HepG2 (cell line): Measurements from ENCODE around the gene FKBP5. TPM values are rescaled to one million over a fixed set of nuclear protein-coding genes. Genes with fewer than 3 reads are reported as not detected.
A peak's percentile ranks its signal among the peaks of the same experiment; 100 is the strongest.

Experiments
- HNRNPUL1 ChIP-seq: fragments of 200-400 bp; formaldehyde crosslinking; IDR thresholded peaks from 2 replicates; pipeline ENCODE4 v1.6.1; 2017; ENCODE audit warnings: low read depth, mild to moderate bottlenecking, low read length, moderate library complexity
- LCORL ChIP-seq, 2 experiments: fragments of 450-650 bp in 1 of 2; sonication (generic) in 1 of 2; formaldehyde crosslinking in 1 of 2; IDR thresholded peaks; 2 replicates each; pipeline versions ENCODE4 v1.5.0 to v1.6.1; 2017 to 2020; ENCODE audit warnings: antibody characterized with exemption in 1 of 2, missing genetic modification reagents in 1 of 2
- STAG1 ChIP-seq: sonication (generic); formaldehyde crosslinking; IDR thresholded peaks from 2 replicates; pipeline ENCODE4 v1.4.0; 2020; ENCODE audit warnings: missing genetic modification reagents
- ZNF337 ChIP-seq: sonication (generic); formaldehyde crosslinking; IDR thresholded peaks from 2 replicates; pipeline ENCODE4 v1.5.1; 2020; ENCODE audit warnings: missing genetic modification reagents, low read depth, mild to moderate bottlenecking, borderline replicate concordance
- polyA plus RNA-seq, 8 experiments: library from polyadenylated mRNA; depleted of rRNA in 3 of 8; stranded (reverse) in 7 of 8; unstranded in 1 of 8; fragments of >200 nt; fragmentation: Illumina TruSeq in 4 of 8; extraction: Trizol in 4 of 8; gene quantifications; 2 replicates each; pipeline versions ENCODE4 v1.2.1 to v1.2.3, GENCODE V29; 2011 to 2016; ENCODE audit warnings: low read depth in 4 of 8, missing spikeins in 1 of 8, mixed read lengths in 1 of 8; ENCODE audit not compliant: insufficient read depth in 1 of 8
- total RNA-seq, 5 experiments: library from RNA; depleted of rRNA; stranded (reverse); fragments of >200 nt; fragmentation: Illumina TruSeq; extraction: Trizol; gene quantifications; 2 replicates each; pipeline ENCODE4 v1.2.3, GENCODE V29; 2016; ENCODE audit warnings: low read depth in 1 of 5
- TF ChIP-seq, protein P1 (sequence below): sonication (generic); formaldehyde crosslinking; IDR thresholded peaks from 2 replicates; pipeline ENCODE4 v1.5.0; 2020; ENCODE audit warnings: mild to moderate bottlenecking, missing genetic modification reagents, moderate library complexity
- TF ChIP-seq, protein P2 (sequence below): IDR thresholded peaks from 2 replicates; pipeline ENCODE4 v1.6.1; 2016; ENCODE audit warnings: low read depth, missing genetic modification reagents, missing compliant biosample characterization
- TF ChIP-seq, protein P3 (sequence below): sonication (generic); formaldehyde crosslinking; IDR thresholded peaks from 2 replicates; pipeline ENCODE4 v1.8.0; 2023; ENCODE audit warnings: mild to moderate bottlenecking, missing genetic modification reagents
- TF ChIP-seq, protein P4 (sequence below): sonication (generic); formaldehyde crosslinking; IDR thresholded peaks from 2 replicates; pipeline ENCODE4 v1.4.0; 2020; ENCODE audit warnings: missing genetic modification reagents, mild to moderate bottlenecking, borderline replicate concordance

Gene FKBP5
- total and polyA plus RNA-seq, 2 of the 13 experiments (the other 11 are each of a cell fraction or from before 2014, with no cell fraction given) = 8.0 to 17.4 TPM

DNA sequence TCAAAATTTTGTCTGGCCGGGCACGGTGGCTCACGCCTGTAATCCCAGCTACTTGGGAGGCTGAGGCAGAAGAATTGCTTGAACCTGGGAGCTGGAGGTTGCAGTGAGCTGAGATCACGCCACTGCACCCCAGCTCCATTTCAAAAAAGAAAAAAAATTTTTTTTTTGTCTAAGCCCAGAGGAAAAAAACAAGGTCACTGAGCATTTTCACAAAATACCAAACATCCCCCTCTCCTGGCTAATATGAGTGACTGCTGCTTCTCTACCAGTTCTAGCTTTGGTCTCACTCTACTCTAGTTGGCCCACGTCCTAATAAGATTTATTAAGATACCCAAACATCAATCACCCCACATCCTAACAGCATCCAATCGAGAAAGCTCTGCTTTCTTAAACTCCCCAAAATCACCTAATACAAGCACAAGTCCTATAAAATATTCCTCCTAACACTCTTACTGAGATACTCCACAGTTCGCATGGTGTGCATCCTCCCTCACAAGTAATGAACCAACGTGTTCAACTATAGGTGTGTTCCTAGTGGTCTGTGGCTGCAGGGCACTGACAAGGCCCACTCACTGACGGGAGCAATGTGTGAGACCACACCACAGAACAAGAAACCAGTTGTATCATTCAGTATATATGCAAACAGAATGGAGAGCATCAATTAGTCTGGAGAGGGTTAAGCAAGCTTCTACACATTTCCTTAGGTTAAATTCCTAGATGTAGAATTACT lies 64.2 kb downstream of the FKBP5 start (continued):
- TF ChIP-seq, protein P1, sequence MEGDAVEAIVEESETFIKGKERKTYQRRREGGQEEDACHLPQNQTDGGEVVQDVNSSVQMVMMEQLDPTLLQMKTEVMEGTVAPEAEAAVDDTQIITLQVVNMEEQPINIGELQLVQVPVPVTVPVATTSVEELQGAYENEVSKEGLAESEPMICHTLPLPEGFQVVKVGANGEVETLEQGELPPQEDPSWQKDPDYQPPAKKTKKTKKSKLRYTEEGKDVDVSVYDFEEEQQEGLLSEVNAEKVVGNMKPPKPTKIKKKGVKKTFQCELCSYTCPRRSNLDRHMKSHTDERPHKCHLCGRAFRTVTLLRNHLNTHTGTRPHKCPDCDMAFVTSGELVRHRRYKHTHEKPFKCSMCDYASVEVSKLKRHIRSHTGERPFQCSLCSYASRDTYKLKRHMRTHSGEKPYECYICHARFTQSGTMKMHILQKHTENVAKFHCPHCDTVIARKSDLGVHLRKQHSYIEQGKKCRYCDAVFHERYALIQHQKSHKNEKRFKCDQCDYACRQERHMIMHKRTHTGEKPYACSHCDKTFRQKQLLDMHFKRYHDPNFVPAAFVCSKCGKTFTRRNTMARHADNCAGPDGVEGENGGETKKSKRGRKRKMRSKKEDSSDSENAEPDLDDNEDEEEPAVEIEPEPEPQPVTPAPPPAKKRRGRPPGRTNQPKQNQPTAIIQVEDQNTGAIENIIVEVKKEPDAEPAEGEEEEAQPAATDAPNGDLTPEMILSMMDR = peak; percentile 57
- TF ChIP-seq HNRNPUL1 (no peak), ZNF337 (CRISPR knock-in tag) (no peak), STAG1 (CRISPR knock-in tag) (peak; percentile 52), LCORL (IDR thresholded peaks at IDR 0.05) (no peak), LCORL (CRISPR knock-in tag; IDR thresholded peaks at IDR 0.05) (0 out of 2 replicates have a peak, but pooled peaks have one; percentile 37)
- TF ChIP-seq, protein P2, sequence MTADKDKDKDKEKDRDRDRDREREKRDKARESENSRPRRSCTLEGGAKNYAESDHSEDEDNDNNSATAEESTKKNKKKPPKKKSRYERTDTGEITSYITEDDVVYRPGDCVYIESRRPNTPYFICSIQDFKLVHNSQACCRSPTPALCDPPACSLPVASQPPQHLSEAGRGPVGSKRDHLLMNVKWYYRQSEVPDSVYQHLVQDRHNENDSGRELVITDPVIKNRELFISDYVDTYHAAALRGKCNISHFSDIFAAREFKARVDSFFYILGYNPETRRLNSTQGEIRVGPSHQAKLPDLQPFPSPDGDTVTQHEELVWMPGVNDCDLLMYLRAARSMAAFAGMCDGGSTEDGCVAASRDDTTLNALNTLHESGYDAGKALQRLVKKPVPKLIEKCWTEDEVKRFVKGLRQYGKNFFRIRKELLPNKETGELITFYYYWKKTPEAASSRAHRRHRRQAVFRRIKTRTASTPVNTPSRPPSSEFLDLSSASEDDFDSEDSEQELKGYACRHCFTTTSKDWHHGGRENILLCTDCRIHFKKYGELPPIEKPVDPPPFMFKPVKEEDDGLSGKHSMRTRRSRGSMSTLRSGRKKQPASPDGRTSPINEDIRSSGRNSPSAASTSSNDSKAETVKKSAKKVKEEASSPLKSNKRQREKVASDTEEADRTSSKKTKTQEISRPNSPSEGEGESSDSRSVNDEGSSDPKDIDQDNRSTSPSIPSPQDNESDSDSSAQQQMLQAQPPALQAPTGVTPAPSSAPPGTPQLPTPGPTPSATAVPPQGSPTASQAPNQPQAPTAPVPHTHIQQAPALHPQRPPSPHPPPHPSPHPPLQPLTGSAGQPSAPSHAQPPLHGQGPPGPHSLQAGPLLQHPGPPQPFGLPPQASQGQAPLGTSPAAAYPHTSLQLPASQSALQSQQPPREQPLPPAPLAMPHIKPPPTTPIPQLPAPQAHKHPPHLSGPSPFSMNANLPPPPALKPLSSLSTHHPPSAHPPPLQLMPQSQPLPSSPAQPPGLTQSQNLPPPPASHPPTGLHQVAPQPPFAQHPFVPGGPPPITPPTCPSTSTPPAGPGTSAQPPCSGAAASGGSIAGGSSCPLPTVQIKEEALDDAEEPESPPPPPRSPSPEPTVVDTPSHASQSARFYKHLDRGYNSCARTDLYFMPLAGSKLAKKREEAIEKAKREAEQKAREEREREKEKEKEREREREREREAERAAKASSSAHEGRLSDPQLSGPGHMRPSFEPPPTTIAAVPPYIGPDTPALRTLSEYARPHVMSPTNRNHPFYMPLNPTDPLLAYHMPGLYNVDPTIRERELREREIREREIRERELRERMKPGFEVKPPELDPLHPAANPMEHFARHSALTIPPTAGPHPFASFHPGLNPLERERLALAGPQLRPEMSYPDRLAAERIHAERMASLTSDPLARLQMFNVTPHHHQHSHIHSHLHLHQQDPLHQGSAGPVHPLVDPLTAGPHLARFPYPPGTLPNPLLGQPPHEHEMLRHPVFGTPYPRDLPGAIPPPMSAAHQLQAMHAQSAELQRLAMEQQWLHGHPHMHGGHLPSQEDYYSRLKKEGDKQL (CRISPR knock-in tag) = no peak
- TF ChIP-seq, protein P3, sequence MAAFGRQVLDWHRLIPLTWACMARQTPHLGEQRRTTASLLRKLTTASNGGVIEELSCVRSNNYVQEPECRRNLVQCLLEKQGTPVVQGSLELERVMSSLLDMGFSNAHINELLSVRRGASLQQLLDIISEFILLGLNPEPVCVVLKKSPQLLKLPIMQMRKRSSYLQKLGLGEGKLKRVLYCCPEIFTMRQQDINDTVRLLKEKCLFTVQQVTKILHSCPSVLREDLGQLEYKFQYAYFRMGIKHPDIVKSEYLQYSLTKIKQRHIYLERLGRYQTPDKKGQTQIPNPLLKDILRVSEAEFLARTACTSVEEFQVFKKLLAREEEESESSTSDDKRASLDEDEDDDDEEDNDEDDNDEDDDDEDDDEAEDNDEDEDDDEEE = no peak
- TF ChIP-seq, protein P4, sequence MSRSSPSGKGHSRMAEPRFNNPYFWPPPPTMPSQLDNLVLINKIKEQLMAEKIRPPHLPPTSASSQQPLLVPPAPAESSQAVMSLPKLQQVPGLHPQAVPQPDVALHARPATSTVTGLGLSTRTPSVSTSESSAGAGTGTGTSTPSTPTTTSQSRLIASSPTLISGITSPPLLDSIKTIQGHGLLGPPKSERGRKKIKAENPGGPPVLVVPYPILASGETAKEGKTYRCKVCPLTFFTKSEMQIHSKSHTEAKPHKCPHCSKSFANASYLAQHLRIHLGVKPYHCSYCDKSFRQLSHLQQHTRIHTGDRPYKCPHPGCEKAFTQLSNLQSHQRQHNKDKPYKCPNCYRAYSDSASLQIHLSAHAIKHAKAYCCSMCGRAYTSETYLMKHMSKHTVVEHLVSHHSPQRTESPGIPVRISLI (CRISPR knock-in tag) = peak; percentile 78; the same call in 1 of the 2 replicates
